AG09319 (cell line): ENCODE measurements around the gene OMD.

ENCODE experiments used
- DNase-seq: peaks from one replicate; pipeline ENCODE4 v3.0.0-alpha.2; 2010; ENCODE audit warnings: low read depth; ENCODE audit errors: extremely low read depth
- TF ChIP-seq, protein P1 (sequence below): IDR thresholded peaks from 2 replicates; pipeline ENCODE4 v1.5.1; 2011; ENCODE audit warnings: low read depth, mild to moderate bottlenecking, inconsistent platforms, low read length, moderate library complexity

OMD gene

GRCh38 chr9:92455217-92455616, 30.9 kb upstream of the OMD start:
- TF ChIP-seq, protein P1, sequence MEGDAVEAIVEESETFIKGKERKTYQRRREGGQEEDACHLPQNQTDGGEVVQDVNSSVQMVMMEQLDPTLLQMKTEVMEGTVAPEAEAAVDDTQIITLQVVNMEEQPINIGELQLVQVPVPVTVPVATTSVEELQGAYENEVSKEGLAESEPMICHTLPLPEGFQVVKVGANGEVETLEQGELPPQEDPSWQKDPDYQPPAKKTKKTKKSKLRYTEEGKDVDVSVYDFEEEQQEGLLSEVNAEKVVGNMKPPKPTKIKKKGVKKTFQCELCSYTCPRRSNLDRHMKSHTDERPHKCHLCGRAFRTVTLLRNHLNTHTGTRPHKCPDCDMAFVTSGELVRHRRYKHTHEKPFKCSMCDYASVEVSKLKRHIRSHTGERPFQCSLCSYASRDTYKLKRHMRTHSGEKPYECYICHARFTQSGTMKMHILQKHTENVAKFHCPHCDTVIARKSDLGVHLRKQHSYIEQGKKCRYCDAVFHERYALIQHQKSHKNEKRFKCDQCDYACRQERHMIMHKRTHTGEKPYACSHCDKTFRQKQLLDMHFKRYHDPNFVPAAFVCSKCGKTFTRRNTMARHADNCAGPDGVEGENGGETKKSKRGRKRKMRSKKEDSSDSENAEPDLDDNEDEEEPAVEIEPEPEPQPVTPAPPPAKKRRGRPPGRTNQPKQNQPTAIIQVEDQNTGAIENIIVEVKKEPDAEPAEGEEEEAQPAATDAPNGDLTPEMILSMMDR, result no peak; the same call in 1 of the 2 replicates
- DNase-seq, result no peak

GRCh38 chr9:92446536-92446935, 22.3 kb upstream of the OMD start:
- DNase-seq, result no peak
- TF ChIP-seq, protein P1, result no peak

- no peak for DNase-seq
- TF ChIP-seq, protein P1, result no peak
Measured at GRCh38 chr9:92444841-92445240, 20.6 kb upstream of the OMD start.

GRCh38 chr9:92440751-92441046, 16.4 kb upstream of the OMD start:
- TF ChIP-seq, protein P1, result no peak
- no peak for DNase-seq

- DNase-seq, result no peak
- TF ChIP-seq, protein P1, result no peak
Measured at GRCh38 chr9:92439921-92440750, 15.9 kb upstream of the OMD start.

- no peak for DNase-seq
- TF ChIP-seq, protein P1, result peak; percentile 24
Measured at GRCh38 chr9:92438900-92439526, 14.7 kb upstream of the OMD start.

DNA sequence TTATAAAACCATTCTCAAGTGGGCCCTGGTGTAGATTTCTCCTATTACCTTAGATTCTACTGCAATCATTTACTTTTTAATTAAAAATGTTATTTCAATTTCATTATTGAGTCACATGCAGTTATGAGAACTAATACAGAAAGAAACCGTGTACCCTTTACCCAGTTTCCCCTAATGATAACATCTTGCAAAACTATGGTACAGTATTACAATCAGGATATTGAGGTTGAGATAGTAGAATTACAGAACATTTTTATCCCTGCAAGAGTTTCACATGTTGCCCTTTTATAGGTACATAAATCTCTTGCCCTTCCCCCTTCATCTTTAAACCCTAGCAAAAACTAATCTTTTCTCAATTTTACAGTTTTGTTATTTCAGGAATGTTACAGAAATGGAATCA, 11.0 kb upstream of the OMD start:
- TF ChIP-seq, protein P1, result no peak
- no peak for DNase-seq
